Measurements from ENCODE around the gene LARGE1. TPM values are rescaled to one million over a fixed set of nuclear protein-coding genes. Genes with fewer than 3 reads are reported as not detected.

Gene LARGE1
- total RNA-seq, 1 donor from 2014 or later = 2.4 TPM

- Histone ChIP-seq H3K4me3 (ENCODE audit: low read depth, low read length) (no peak overlapping the region), H3K36me3 (ENCODE audit: control insufficient read depth, insufficient read depth, low read length) (no peaks in the 10 kb centered on the region), H3K27me3 (ENCODE audit: control insufficient read depth, insufficient read depth, low read length) (no peaks in the 10 kb centered on the region)
- FAIRE-seq (no peak), DNase-seq (ENCODE audit: low read depth) (no peak)
- TF ChIP-seq CTCF (IDR thresholded peaks at IDR 0.05; ENCODE audit: insufficient read depth, low read length, severe bottlenecking) = no peak
These were observed 399.1 kb downstream of the LARGE1 start for GRCh38 chr22:33520904-33521780.

GRCh38 chr22:33519974-33520903 is 400.0 kb downstream of the LARGE1 start:
- FAIRE-seq (no peak), DNase-seq (ENCODE audit: low read depth) (no peak)
- no peak overlapping the region for H3K4me3 ChIP-seq (ENCODE audit: low read depth, low read length)
- H3K36me3 ChIP-seq (ENCODE audit: control insufficient read depth, insufficient read depth, low read length) = no peaks in the 10 kb centered on the region
- no peak for TF ChIP-seq CTCF (IDR thresholded peaks at IDR 0.05; ENCODE audit: insufficient read depth, low read length, severe bottlenecking)
- no peaks in the 10 kb centered on the region for H3K27me3 ChIP-seq (ENCODE audit: control insufficient read depth, insufficient read depth, low read length)

- TF ChIP-seq CTCF (IDR thresholded peaks at IDR 0.05; ENCODE audit: insufficient read depth, low read length, severe bottlenecking) = peak; percentile 47
- H3K27me3 ChIP-seq (ENCODE audit: control insufficient read depth, insufficient read depth, low read length) = no peaks in the 10 kb centered on the region
- no peak overlapping the region for H3K4me3 ChIP-seq (ENCODE audit: low read depth, low read length)
- no peak for FAIRE-seq
- peak; percentile 28 for DNase-seq (ENCODE audit: low read depth)
- no peaks in the 10 kb centered on the region for H3K36me3 ChIP-seq (ENCODE audit: control insufficient read depth, insufficient read depth, low read length)
These were observed 401.0 kb downstream of the LARGE1 start for GRCh38 chr22:33519071-33519973.

- FAIRE-seq (no peak), DNase-seq (ENCODE audit: low read depth) (no peak)
- Histone ChIP-seq H3K4me3 (ENCODE audit: low read depth, low read length) (no peak overlapping the region), H3K27me3 (ENCODE audit: control insufficient read depth, insufficient read depth, low read length) (no peaks in the 10 kb centered on the region), H3K36me3 (ENCODE audit: control insufficient read depth, insufficient read depth, low read length) (no peaks in the 10 kb centered on the region)
- no peak for TF ChIP-seq CTCF (IDR thresholded peaks at IDR 0.05; ENCODE audit: insufficient read depth, low read length, severe bottlenecking)
These were observed 401.9 kb downstream of the LARGE1 start for GRCh38 chr22:33518405-33518804.

GRCh38 chr22:33515795-33516194 is 404.5 kb downstream of the LARGE1 start:
- FAIRE-seq = no peak
- Histone ChIP-seq H3K4me3 (ENCODE audit: low read depth, low read length) (no peak overlapping the region), H3K36me3 (ENCODE audit: control insufficient read depth, insufficient read depth, low read length) (no peaks in the 10 kb centered on the region), H3K27me3 (ENCODE audit: control insufficient read depth, insufficient read depth, low read length) (no peaks in the 10 kb centered on the region)
- no peak for TF ChIP-seq CTCF (IDR thresholded peaks at IDR 0.05; ENCODE audit: insufficient read depth, low read length, severe bottlenecking)
- no peak for DNase-seq (ENCODE audit: low read depth)
